ENCODE results near the gene FAM13A.

- TF ChIP-seq CTCF (IDR thresholded peaks at IDR 0.05) (no peak), POLR2A (IDR thresholded peaks at IDR 0.05) (no peak)
These were observed 85.4 kb downstream of the FAM13A start for GRCh38 chr4:88971536-88971935.
